Hematopoietic multipotent progenitor cell treated with erythropoietin and hydrocortisone succinate and interleukin-3 and kit ligand, for 4 days (in vitro differentiated cells): ENCODE results near the gene CREB5.

Experiments used
- DNase-seq: peaks from one replicate; pipeline ENCODE4 v3.0.0-alpha.2; 2015

CREB5 gene

DNA sequence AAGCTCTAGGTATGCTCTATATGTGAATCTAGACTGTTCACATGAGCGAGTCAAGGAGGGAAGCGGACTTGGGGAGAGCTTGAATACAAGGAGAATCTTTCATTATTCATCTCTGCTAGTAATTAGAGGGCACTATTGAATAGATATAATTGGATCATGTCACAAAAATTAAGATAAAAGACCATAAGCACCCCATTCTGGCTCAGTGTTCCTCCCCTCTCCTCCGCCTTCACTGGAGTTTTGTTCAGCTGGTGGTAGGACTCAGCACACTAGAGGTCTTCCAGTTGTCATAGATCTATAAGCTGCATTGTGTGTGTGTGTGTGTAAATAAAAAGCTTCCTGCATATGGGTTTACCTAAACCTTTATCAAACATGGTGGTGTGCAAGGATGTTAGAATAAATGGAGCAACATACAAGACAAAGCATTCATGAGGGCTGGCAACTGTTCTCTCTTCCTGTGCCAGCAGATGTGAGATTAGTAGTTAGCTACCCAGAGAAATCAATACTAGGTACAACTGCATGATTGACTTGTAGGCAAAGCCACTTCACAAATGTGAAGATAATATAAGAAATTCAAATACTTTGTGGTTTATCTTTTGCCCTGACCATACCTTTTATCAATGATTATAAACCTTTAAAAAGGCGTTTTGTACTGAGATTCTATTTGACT is 142.6 kb downstream of the CREB5 start:
- DNase-seq, result no peak

DNA sequence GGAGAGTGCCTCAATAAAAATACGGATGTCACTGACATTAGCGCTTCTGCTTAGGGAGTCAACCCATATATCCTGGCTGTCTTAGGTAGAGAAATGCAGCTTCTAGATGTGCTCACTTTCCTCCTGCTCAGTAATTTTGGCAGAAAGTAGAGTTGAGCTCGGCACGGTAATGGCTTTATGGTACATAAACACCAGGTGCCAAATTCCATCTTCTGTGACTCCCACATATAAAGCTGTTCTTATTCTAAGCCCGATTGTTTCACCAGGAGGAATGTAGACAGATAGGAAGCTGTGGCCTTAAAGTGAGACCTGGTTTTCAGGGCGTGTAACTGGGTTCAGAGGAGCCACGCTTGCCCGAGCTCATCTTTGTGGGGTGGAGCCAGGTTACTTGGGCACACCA is 143.7 kb downstream of the CREB5 start:
- no peak for DNase-seq

DNA sequence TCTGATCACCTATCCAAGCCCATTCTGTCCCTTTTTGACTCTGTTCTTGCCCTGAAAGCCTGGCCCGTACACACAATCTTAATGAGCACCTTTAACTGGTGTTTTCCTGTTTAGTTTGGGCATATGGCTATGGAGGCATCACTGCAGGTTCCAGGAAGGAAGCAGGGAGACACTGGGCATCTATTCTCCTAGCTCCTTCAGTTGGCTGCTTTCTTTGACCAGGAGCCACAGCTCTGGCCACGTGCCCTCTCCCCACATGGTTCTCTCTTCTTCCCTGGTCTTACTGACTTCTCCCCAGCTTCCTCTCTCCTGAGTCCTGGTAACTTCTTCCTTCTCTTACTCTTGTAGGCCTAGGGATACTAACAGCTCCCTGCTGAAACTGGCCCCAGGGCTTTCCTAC is 144.4 kb downstream of the CREB5 start:
- no peak for DNase-seq

DNA sequence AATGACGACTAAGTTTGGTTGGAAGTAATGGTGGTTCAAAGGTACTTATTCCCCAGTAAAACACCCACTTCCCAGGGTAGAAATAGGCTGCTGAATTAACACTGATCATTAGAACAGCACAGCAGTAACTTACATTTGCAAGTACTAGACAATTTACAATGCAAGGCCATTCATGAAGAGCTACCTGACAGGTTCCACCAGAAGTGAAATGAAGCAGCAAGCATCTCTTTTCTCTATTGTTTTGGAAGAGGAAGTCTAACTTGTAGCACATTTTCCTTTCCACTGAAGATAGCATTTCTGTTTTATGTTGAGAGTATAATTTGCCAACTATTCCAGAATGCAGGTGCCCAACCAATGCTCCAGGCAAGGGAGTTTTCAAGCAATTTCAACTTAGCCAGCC is 145.9 kb downstream of the CREB5 start:
- DNase-seq, result no peak

DNA sequence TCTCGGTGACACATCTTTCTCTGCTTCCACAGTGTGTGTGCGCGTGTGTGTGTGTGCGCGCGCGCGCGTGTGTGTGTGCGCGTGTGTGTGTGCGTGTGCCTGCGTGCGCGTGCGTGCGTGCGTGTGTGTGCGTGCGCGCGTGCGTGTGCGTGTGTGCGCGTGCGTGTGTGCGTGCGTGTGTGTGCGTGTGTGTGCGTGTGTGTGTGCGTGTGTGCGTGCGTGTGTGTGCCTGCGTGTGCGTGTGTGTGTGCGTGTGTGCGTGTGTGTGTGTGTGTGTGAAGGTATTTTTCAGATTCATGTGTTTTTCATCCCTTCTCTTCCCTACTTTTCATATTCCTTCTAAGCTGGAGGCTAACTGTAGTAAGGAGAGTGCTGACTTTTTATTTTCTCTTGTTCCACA is 148.4 kb downstream of the CREB5 start:
- DNase-seq, result no peak

DNA sequence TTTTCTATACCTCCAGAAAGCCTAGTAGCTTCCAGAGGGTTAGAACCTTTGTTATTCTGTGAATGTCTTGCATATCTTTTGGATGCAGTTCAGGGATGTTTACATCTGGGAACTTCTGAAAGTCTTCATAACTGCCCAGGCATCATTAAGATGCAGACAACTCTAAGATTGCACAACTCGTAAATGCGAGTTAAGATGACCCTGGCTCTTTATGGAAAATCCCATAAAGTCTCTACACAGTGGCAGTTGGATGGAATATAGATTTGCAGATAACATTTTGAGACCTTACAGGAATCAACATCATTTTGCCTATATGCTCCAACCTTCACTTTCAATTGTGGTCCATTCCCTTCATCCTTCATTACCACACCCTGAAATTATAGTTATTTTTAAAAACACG is 151.7 kb downstream of the CREB5 start:
- DNase-seq, result no peak

DNA sequence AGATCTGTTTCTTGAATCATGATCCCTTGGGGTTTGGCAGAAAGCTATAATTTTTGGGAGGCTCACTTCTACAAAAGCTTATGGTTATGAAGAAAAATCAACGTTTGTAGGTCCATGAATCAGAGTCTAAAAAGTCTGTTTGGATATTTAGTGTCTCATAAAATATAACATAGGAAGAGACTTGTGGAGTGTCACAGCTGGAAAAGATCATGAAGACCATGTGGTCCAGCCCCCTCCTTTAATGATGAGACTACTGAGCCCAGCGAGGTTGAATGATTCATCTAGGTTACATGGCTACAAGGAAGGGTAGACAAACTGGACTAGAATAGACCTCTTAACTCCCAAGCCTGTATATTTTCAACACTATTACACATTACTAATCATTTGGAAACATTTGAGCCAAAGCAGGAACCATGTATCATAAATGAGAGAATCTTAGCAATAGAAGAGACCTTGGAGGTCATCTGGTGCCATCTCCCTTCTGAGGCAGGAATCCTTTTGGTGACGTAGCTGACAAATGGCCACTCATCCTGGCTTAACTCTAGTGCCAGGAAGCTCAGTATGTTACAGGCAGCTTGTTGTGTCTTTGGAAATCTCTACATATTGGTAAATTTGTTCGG is 152.5 kb downstream of the CREB5 start:
- DNase-seq, result no peak

DNA sequence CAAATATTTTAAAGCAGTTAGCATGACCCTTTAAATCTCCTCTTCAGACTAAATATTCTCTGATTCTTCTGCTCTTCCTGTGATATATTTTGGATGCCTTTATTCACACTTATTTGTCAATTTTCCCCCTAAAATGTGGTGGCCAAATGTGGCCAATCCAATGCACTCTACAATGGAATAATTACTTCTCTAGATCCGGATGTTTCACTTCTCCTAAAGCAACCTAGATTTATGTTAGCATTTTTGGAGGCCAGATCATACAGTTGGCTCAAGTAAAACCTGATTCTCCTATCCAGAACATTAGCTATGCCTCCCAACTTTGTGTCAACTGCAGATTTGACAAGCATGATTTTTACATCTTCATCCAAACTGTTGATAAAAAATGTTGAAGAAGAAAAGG is 153.7 kb downstream of the CREB5 start:
- no peak for DNase-seq

DNA sequence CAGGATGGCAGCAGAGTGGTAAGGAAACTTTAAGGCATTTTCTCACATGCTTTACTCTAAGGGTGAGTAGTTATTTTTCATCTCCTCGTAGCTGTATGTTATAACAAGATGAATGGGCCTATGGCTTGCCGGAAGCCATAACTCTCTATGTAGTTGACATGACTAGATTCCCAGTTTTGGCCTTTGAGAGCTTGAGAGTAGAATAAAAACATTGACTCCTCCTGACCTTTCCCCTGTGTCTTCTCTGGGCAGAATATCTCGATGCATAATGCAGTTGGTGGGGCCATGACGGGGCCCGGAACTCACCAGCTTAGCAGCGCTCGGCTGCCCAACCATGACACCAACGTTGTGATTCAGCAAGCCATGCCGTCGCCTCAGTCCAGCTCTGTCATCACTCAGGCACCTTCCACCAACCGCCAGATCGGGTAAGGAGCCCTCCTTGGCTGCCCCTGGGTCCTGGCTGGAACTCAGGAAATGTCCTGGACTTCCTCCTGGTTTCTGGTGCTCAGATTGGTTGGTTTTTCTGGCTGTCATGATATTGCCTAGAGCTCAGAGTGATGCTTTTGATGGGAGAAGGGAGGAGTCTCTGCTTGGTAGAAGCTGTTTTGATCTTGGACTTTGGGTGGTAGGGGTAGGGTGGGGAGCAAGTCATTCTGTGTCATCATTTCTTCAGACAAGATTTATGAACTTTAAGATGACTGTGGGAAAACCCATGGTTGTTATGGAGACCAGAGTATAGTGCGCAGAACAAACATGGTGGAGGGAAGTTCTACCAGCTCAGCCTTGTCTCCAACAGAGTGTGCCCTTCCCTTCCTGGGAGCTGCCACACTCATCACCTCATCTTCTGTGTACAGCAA is 158.0 kb downstream of the CREB5 start:
- no peak for DNase-seq

DNA sequence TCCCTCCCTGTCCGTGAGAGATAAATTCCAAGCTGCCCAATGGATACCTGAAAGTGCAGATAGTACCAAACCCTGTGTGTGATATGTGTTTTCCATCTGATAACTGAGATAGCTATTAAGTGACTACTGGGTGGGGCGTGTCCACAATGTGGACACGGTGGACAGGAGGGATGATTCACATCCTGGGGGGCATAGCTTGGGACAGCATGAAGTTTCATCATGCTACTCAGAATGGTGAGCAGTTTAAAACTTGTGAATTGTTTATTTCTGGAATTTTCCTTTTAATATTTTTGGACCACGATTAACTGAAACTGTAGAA is 158.6 kb downstream of the CREB5 start:
- no peak for DNase-seq

DNA sequence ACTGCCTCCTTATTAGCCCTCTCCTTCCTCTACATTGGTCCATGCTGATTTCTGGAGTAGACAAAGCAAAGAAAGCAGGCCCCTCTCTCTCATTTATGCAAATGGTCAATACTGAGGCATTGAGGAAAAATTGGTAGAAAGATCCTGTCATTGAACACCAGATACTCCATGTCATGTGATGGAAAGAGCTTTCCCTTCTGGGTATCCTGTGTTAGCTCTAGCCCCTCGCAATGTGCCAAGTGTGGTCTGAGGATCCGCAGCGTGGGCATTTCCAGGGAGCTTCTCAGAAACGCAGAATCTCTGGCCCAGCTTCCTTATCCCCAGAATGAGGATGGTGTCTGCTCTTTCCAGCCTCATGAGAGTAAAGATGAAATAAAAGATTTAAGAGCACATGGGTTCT is 159.1 kb downstream of the CREB5 start:
- DNase-seq, result no peak

DNA sequence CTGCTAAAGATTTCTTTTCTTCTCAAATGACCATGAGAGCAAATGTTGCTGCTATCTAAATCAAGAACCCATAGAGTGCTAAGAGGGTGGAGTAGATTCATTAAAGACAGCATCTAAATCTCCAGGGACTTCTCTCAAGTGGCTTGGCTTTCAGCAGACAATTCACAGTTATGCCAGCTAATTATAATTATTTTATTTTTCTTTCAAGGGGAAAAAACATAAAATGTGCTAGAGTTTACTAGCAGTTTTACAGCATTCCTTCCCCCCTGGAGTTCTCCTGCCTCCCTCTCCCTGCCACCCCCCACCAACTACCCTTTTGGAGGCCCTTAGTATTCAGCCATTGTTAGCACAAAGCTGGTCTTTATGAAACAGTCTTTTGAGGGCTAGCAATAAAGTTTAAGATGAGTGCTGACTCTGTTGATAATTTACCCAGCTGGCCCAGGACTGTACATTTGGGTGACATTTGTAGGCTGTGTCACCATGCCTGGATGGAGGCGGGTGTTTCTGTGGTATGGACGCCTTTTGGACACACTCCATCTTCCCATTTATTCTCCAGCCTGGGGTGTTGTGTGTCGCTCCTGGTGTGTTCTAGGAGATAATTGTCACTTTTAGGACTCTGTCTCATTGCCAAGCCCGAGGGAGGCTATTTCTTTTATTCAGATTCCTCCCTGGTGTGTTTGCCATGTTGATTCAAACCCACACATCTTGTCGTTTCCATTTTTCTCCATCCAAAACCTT is 160.2 kb downstream of the CREB5 start:
- no peak for DNase-seq

DNA sequence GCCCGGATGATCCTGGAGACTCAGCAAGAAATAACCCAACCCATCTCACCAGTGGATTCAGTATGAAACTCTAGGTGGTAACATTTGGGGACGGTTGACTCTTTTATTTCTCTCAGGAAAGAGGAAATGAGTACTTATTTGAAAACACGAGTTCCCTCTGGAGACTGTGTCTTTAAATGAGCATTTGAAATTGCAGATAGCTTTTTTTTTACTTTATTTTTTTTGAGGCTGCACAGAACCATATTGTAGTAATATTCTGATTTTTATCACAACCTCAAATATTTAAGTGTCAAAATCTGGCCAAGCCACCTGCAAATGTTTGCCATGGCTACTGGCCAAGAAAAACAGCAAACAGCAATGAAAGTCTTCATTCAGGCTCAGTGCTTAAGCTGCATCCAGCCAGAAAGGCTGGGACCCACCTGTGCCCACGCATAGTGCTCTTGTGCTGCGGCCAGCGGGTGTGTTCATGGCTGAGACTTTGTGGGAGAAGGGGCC is 160.8 kb downstream of the CREB5 start:
- DNase-seq, result no peak

DNA sequence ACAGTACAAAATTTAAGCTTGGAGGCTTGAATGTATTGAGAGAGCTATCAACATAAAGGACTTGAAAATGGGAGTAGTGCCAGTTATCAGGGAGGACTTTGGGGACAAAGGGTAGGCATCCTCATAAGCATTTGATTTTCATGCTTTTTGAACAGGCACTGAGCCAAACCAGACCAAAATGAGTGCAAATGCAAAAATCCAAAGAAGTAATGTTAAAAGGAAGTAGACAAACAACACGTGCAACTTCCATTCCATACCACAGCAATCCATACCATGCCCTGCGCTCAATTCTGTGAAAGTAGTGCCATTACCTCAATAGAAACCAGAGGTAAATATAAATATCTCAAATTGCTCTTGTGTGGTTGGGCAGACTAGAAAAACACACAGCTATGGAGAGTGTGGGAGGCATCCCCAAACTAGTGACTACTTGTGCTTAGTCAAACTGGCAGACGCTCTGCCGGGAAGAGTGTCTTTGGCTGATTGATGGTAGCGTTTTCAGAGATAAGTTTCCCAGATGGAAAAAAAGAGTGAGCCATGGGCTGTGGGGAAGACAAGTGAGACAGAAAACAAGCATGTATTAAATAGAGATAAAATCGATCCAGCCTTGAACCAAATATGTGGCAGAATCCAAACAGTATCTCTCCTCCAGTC is 161.5 kb downstream of the CREB5 start:
- no peak for DNase-seq

DNA sequence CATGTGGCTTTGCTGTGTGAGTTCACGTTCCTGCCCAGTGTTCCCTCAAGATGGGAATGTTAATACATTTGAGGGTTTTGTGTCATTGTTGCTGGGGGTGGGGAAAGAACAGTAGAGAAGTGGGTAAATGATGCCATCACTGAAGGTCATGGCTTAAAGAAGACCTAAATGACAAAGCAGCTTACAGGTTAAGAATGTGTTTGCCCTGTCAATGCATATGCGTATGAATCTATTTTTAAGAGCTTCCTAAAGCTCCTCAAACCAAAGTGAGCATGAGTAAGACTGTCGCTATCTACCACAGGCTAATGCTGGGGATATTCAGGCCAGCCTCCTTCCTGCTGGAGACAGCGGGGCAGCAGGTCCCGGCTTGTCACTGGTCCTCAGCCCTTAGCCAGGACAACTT is 162.9 kb downstream of the CREB5 start:
- no peak for DNase-seq

DNA sequence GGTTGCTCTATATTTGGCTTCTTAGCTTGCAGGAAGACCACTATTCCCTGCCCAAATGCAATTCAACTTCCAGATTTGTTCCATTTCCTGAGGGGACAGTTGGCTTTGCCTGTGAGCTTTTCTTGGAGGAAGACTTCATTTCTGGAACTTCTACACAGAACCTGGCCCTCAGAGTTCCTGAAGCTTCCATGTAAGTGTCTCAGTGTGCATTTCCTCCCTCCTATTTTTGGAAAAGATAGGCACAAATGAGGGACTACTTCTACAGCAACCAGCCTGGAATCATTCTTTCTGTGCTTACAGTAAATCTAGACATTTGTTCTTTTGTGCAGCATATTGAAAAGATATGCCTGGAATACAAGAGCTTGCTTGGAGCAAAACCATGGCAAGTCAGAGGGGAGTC is 164.3 kb downstream of the CREB5 start:
- DNase-seq, result no peak

DNA sequence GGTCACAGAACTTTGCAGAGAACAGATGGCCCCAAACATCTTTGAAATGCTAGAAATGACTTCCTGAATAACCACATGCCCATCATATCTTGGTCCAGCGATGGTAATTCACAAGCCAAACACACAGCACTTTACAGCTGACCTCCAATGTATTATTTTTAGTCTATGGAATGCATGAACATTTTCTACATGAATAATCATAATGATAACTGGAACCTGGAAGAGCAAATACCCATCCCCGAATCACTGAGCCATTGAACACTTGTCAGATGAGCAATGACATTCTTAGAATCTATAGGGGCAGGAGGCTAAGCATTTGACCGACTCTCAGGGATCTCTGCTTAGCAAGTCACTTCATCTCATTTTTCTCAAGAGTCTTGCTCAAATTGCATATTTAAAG is 167.3 kb downstream of the CREB5 start:
- DNase-seq, result no peak

DNA sequence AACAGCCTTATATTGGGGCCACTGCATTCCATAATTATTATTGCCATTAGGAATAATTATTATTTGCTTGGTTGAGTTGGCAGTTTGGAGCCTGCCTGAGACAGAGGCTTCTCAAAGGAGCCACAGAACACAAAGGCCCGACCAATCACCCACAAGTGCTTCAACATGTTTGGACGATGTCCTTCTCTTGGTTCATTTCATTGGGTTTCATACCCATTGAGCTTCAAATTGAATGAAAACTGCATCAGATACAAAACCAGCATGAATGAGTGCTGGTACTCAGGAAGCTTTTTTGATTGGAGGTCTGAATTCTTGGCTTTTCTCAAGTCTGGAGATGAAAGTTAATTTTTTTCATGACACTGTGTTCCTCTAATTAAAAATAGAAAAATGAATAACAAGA is 168.3 kb downstream of the CREB5 start:
- no peak for DNase-seq

DNA sequence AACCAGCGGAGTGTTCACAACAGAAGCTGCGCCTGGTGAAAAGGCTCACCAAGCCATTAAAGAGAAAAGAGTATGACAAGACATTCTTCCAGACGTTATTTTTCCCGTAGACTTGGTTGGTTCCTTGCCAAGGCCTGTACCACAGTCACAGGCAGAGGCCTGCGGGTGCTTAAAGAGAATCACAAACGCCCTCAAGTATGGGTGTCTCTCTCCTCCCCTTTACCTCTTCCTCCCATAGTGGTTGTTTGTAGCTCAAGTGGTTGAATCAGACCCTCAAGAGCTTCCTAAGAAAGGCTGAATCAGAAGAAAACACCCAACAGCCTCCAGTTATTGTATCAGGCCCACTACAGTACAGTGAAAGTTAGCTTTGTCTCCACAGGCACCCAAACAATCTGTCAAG is 169.0 kb downstream of the CREB5 start:
- no peak for DNase-seq

DNA sequence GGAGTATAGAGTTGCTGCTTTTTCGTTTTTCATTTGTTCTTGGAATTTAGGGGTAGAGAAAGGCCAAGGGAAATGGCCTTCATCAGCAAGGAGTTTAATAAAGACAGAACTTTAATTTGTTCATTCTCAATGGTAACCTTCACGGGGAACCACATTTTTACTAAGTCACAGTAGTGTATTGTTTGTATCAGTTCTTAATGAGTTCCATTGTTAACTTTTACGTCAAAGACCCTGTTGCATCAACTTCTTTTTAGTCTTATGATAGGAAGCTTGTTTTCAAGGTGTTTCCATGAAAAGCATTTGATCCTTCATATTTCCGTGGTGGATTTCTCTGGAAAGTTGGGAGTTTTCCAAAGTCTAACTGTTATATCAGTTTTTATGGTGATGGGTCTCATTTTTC is 169.9 kb downstream of the CREB5 start:
- no peak for DNase-seq

DNA sequence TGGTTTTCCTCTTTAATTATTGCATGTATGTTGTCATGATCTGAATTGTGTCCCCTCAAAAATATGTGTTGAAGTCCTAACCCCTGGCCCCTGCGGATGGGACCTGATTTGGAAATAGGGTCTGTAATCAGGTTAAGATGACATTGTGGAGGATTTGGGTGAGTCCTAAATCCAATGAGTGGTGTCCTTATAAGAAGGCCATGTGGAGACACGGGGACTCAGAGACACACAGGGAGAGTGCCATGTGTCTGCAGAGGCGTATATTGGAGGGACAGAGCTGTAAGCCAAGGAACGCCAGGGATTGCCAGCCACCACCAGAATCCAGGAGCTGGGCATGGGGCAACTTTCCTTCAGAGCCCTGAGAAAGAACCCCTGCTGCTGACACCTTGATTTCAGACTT is 171.9 kb downstream of the CREB5 start:
- DNase-seq, result no peak

DNA sequence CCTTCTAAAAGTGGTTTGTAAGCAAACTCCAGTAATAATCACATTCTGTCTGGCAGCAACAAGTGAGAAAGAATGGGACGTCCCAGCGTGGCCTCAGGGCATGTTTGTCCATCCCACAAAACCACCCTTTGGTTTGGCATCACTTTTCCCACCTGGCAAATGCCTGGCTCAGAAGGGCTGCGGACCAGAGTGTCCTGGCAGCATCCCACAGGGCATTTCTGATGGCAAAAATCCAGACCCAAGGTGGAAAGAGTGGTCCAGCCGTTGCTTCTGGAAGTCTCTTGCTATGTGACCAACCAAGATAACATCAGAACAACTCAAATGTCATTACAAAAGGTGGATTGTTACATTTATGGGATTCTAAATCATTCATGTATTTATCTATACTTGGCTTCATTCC is 174.4 kb downstream of the CREB5 start:
- DNase-seq, result no peak

DNA sequence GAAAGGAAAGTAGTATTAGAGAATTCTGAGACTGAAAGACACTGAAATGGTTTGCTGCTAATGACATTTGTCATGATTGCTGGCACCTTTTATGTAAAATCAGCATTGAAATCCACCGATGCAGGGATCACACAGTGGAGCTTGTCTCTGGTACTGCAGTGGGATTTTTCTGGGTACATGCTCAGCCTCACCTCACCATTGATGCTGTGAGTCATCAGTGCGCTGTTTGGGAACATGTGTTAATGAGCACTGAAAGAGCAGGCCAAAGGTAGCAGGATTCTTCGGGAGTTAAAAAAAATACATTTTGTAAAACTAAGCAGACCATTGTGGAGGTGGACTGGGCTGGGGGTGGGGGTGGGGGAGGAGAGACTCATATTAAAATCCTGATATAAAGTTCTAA is 174.9 kb downstream of the CREB5 start:
- no peak for DNase-seq
